Superior temporal gyrus (tissue), 1 donor: ENCODE results near the gene LZTFL1.

Source experiments
- DNase-seq: peaks from one replicate; pipeline ENCODE4 v3.0.0-alpha.2; 2016; ENCODE audit errors: extremely low spot score

LZTFL1 gene

GRCh38 chr3:45786801-45787495, 55.0 kb downstream of the LZTFL1 start:
- DNase-seq, result no peak

DNA sequence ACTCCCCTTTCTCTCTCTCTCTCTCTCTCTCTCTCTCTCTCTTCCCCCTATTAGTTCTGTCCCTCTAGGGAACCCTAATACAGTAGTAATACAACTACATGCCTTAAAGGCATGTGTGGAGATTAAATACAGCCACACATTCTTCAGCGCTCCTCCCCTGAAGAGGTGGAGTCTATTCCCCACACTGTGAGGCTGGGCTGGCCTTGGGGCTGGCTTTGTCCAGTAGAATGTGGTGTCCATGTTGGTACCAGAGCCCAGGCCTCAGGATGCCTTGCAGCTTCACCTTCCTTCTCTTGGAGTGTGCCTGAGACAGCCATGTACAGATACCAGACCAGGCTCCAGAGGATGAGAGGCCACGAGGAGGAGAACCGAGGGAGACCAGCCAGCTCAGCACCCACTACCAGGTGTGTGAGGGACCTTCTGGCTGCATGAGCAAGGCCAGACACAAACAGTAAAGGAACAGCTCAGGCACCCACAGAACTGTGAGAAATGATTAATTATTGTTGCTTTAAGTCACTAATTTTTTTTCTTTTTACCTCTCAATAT, 56.2 kb downstream of the LZTFL1 start:
- no peak for DNase-seq

- no peak for DNase-seq
Measured at GRCh38 chr3:45783667-45784066, 58.3 kb downstream of the LZTFL1 start.

DNA sequence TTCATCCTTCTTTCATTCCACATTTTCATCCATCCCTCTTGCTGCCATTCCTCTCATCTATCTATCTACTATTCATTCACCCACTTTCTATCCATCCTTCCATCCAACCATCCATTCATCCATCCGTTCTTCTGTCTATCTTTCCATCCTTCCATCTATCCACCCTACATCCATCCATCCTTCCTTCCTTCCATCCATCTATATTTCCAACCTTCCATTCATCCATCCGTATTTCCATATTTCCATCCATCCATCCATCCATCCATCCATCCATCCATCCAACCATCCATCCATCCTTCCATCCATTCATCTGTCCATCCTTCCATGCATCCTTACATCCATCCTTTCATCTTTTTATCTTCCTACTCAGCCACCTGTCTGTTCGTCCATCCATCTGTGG, 59.5 kb downstream of the LZTFL1 start:
- no peak for DNase-seq

- DNase-seq, result no peak
Measured at GRCh38 chr3:45781841-45782240, 60.1 kb downstream of the LZTFL1 start.

- no peak for DNase-seq
Measured at GRCh38 chr3:45781271-45781670, 60.6 kb downstream of the LZTFL1 start.

DNA sequence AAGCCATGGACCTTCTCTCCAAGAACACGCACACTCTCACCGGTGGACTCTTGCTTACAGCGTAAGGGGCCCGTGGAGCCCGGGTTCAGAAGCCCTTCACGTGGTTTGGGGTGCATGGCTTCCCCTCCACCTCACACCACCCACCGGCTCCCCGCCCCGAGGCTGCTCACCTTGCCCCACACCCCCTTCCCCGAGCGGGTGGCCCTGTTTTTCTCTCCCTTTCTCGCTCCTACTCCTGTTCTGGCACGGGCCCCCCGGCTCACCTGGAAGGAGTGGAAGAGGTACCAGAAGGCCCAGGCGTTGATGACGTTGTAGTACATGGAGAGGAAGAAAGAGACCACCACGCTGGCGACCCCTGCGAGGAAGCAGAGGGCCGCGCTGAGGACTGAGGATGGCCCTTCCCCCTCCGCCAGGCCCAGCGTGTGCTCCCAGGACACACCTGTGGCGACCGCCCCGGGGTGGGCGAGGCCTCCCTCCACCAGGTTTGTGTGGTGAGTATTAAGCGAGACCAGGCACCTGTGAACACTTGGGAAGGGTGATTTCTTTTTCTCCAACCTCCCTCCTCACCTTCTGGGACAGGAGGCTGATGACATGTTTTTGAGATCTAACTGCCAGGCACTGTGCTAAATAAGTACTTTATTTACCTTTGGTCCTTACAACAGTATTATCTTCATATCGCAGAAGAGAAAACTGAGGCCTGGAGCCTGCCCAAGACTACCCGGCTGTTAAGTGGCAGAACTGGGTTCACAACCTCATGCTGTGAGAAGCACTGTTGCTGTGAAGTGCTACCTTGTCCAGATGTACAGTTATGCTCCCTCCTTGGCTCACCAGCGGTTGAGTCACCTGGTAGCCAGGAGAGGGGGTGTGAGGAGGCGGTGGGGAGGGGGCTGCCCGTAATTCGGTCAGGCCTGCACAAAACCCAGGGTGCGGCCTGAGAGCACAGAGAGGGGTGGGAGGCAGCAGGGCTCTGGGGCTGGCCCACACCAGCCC, 61.9 kb downstream of the LZTFL1 start:
- DNase-seq, result no peak

DNA sequence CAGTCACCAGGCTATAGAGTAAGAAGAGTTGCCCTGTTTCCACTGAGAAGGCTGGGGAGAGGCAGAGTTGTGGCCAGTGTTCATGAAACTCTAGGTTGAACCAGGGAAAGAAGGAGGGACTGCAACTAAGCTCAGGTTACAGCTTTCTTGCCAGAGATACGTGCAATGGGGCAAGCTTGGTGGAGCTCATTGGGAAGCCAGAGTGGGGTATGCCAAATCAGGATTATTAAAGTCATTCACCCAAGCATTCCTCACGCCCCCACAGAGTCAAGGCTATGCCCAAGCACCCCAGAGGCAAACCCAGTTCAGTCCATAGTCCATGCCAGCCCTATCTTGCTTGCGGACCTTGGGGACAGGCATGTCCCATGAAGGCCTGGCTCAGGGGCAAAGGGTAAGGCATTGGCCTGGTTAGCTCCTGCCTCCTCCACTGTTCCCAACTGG, 63.1 kb downstream of the LZTFL1 start:
- no peak for DNase-seq

DNA sequence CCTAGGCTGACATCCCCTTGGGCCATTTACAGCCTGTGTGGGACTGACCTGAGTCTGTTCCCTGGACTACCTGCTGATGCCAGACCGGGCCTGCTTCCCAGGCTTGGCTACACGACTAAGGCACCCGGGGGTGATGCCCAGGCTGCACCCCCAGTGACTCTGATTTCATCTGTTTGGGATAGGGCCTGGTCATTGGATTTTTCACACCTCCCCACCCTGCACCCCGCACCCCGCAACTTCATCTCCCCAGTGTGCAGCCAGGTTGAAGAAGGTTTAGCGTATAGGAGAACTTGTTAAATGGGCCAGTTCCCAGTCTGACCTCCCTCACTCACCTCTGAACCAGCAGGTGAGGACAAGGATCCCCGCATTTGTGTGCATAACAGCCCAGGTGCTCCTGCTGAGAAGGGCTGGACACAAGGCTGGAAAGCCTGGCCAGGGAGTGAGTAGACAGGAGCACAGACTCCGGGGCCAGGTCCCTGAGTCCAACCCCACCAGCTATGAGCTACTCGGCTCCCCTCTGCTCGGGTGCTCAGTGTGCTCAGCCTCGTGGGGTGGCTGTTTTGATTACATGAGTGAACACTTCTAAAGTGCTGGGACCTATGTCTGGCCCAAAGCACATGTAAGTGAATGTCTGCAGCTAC, 64.1 kb downstream of the LZTFL1 start:
- DNase-seq, result no peak

DNA sequence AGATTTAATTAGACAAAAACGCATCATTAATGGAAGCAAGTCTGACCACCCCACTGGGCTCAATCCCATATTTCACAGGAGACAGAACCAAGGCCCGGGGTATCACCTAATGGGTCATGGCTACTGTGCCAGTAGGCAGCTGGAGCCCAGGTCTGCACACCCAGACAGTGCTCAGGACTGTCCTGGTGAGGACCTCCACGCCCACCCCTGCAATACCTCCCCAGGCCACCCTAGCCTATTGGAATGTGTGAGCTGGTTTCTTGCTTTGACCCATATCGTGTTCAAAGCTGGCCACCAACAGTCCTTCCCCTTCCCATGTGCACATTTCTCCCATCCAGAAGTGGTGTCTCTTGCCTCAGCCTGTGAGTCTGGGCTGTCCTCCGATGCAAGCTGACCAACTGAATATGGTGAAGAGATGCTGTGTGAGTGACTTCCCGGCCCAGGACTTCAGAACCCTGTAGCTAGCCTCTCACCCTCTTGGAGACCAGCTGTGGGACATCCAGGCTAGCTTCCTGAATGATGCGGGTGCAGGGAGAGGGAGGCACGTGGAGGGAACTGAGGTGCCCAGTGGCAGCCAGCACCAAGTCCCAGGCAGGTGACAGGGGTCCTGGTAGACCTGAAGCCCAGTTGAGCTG, 64.7 kb downstream of the LZTFL1 start:
- DNase-seq, result no peak

GRCh38 chr3:45776611-45777010, 65.3 kb downstream of the LZTFL1 start:
- DNase-seq, result no peak

GRCh38 chr3:45776301-45776595, 65.7 kb downstream of the LZTFL1 start:
- DNase-seq, result no peak

DNA sequence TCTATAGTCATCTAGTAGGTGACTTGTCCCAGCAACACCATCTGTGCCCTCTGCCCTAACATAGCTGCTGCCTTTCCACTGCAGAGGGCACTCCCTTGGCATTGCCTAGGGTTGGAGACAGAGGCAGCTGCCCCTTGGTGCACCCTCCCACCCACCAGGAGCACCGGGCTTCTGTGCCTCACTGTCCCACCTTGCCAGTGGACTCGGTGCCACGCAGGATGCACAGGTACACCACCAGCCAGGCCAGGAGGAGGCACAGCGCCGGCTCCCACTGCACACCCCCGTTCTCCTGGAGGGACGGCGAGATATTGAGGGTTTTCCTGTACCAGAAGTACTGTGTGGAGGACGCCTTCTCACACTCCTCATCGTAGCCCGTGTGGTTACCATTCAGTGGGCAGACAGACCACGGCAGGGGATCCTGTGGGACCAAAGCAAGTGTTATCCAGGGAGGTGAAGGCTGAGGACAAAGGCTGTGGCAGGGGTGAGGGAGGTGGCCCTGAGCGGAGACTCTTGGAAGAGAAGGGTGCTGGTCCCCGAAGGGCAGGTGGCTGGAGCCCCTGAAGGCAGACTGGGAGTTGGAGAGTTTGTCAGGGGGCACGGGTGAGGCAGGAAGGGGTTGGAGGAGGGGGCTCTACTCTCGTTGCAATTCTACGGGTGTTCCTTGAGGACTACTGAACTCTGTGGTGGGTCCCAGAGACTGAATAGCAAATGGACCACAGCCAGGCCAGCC, 66.2 kb downstream of the LZTFL1 start:
- no peak for DNase-seq

DNA sequence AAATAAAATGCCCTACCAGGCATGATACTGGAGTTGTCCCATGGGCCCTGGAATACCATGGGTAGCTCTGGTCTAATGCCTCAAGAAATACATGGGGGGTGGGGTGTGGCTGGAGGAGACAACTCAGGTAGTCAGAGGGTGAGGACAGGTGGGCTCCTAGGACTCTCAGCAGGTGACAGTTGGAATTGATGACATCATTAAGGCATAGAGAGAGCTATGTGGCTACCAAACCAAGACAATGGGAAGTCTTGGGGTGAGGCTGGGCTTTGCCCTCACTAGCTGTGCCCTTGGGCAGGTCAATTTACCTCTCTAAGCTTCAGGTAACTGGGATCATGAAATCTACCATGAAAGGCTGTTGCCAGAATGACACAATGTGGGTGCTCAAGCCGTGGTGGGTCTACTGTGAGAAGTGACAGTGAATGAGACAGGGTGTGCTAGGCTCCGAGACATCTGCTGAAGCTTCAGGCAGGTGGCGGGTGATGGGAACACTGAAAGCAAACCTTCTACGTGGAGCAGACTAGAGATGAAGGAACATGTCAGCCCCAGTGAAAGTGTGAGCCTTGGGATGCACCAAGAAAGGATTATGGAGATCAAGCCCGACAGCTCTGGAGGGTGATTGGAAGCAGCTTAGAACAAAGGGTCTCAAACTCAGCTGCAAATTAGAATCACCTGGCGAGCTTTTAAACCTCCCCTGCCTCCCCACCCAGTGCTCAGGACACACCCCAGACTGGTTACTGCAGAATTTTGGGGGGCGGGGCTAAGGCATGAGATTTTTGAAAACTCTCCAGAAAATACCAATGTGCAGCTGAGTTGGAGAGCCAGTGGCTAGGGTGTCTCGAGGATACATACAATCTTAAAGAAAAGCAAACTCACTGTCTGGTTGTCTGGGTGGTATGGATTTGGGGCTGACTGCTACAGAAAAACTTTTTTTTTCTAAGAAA, 67.1 kb downstream of the LZTFL1 start:
- no peak for DNase-seq

DNA sequence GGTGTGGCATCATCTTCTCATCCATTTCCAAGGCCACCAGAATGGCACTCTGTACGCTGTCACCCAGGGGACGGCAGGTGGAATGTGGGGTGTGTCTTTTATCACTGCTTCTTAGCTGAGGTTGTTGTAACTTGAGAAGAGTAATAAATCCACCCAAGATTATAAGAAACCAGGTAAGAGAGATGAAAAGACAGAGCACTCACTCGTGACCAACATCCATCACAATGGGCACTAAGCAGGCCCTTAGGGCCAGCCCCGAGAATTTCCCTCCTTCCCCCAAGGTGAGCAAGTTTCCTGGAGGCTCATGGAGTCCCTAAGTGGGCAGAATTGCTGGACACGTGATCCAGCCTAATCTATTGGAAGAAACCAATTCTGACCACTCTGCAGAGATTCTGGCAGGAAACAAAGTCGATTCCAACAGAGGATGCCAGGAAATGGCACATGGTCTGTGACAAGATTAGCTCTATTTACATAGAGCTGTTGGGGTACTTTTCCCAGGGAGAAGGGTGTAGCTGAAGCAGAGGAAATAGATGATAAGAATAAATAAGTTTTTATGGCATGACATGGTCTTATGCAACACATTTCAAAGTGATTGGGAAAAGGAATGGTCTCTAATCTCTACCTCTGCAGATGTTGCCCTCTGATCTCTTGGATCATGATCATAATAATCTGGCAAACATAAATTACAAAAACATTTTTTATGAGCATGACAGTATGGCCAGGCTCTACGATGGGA, 68.0 kb downstream of the LZTFL1 start:
- no peak for DNase-seq
